HG03575 (cell line): ENCODE results near the gene PLBD1.

Source experiments
- ATAC-seq: cut with Tn5 transposase; IDR thresholded peaks from one replicate; pipeline ENCODE4 v1.9.1; 2021; ENCODE audit not compliant: unreplicated experiment, insufficient number of reproducible peaks, low FRiP score; ENCODE audit errors: extremely low read depth

The PLBD1 gene

GRCh38 chr12:14521822-14522221, 45.9 kb downstream of the PLBD1 start:
- ATAC-seq = no peak

GRCh38 chr12:14514946-14515345, 52.7 kb downstream of the PLBD1 start:
- no peak for ATAC-seq

GRCh38 chr12:14514154-14514842, 53.4 kb downstream of the PLBD1 start:
- no peak for ATAC-seq

GRCh38 chr12:14510574-14510973, 57.1 kb downstream of the PLBD1 start:
- no peak for ATAC-seq

- no peak for ATAC-seq
Measured at GRCh38 chr12:14505626-14506596, 61.8 kb downstream of the PLBD1 start.

GRCh38 chr12:14495326-14495725, 72.4 kb downstream of the PLBD1 start:
- no peak for ATAC-seq

- ATAC-seq = no peak
Measured at GRCh38 chr12:14482886-14483285, 84.8 kb downstream of the PLBD1 start.

- ATAC-seq = no peak
Measured at GRCh38 chr12:14482361-14482760, 85.3 kb downstream of the PLBD1 start.

- ATAC-seq = no peak
Measured at GRCh38 chr12:14481201-14481600, 86.5 kb downstream of the PLBD1 start.

- no peak for ATAC-seq
Measured at GRCh38 chr12:14479004-14479403, 88.7 kb downstream of the PLBD1 start.

- ATAC-seq = no peak
Measured at GRCh38 chr12:14473707-14474287, 93.9 kb downstream of the PLBD1 start.

- no peak for ATAC-seq
Measured at GRCh38 chr12:14471497-14471896, 96.2 kb downstream of the PLBD1 start.

GRCh38 chr12:14460212-14460841, 107.4 kb downstream of the PLBD1 start:
- no peak for ATAC-seq

- no peak for ATAC-seq
Measured at GRCh38 chr12:14454098-14454907, 113.4 kb downstream of the PLBD1 start.
